Lung (tissue), 12 donors: Measurements from ENCODE around the gene USP6. TPM values are rescaled to one million over a fixed set of nuclear protein-coding genes. Genes with fewer than 3 reads are reported as not detected.
A peak's percentile ranks its signal among the peaks of the same experiment; 100 is the strongest.

Experiments
- ATAC-seq: fragments of 200-7000 bp; cut with Tn5 transposase; one replicate; pipeline ENCODE4 v1.9.1; 2020; ENCODE audit warnings: moderate number of reproducible peaks; ENCODE audit not compliant: insufficient read depth, low FRiP score
- DNase-seq, 3 donors: peaks; one replicate each; pipeline ENCODE4 v3.0.0-alpha.2; 2013 to 2017
- H3K27ac ChIP-seq, 2 donors: one replicate each; pipeline ENCODE4 v1.5.1; 2013; ENCODE audit warnings: mild to moderate bottlenecking in 2 of 2, moderate library complexity in 2 of 2, control low read depth in 1 of 2, inconsistent platforms in 1 of 2, low read depth in 1 of 2, low read length in 1 of 2
- H3K27me3 ChIP-seq, 3 donors: one replicate each; pipeline ENCODE4 v1.5.1; 2013; ENCODE audit warnings: low read length in 2 of 3; ENCODE audit not compliant: control insufficient read depth in 3 of 3, insufficient read depth in 3 of 3
- H3K36me3 ChIP-seq, 4 donors: one replicate each; pipeline ENCODE4 v1.5.1; 2013; ENCODE audit warnings: low read length in 4 of 4, mild to moderate bottlenecking in 1 of 4, moderate library complexity in 1 of 4; ENCODE audit not compliant: control insufficient read depth in 4 of 4, insufficient read depth in 4 of 4
- H3K4me1 ChIP-seq, 5 donors: one replicate each; pipeline ENCODE4 v1.5.1; 2013; ENCODE audit warnings: low read length in 5 of 5, mild to moderate bottlenecking in 2 of 5, moderate library complexity in 1 of 5; ENCODE audit not compliant: control insufficient read depth in 5 of 5, insufficient read depth in 5 of 5
- H3K4me3 ChIP-seq: one replicate; pipeline ENCODE4 v1.5.1; 2013; ENCODE audit warnings: mild to moderate bottlenecking, control low read depth, moderate library complexity
- H3K9ac ChIP-seq, 2 donors: one replicate each; pipeline ENCODE4 v1.5.1; 2013; ENCODE audit warnings: low read length in 2 of 2, control low read depth in 1 of 2; ENCODE audit not compliant: insufficient read depth in 1 of 2
- H3K9me3 ChIP-seq, 4 donors: one replicate each; pipeline ENCODE4 v1.5.1; 2013; ENCODE audit warnings: low read length in 3 of 4, mild to moderate bottlenecking in 1 of 4, moderate library complexity in 1 of 4; ENCODE audit not compliant: control insufficient read depth in 4 of 4, insufficient read depth in 3 of 4
- CTCF ChIP-seq: IDR thresholded peaks from 2 replicates; pipeline ENCODE4 v1.5.1; 2012; ENCODE audit warnings: mild to moderate bottlenecking; ENCODE audit errors: control extremely low read depth, extremely low read depth
- WGBS, 2 donors: extraction: QIAGEN DNeasy Blood & Tissue Kit; methylation state at CpG; one replicate each; pipeline ENCODE4 v1.1.7; 2013; 5-methylcytosine and 5-hydroxymethylcytosine counted together
- polyA plus RNA-seq, 2 donors: library from polyadenylated mRNA; stranded (reverse); fragments of 200-250 nt; gene quantifications; one replicate each; pipeline ENCODE4 v1.2.1, GENCODE V29; 2013
- total RNA-seq, 2 donors: library from RNA; depleted of rRNA in 1 of 2; stranded (reverse); fragments of >200 nt in 1 of 2; gene quantifications; one replicate each; pipeline ENCODE4 v1.2.1, GENCODE V29; 2014 to 2021
- donor health status: control.
- donor health status: control.
- donor health status: Bipolar disorder and iron deficiency.
- donor health status: healthy.
- donor health status: DM: yes; HTN: yes; CAD: no.

Gene USP6
- total and polyA plus RNA-seq, 4 donors = 0.05 to 0.46 (median 0.21) TPM

GRCh38 chr17:5184288-5184687, 68.5 kb downstream of the USP6 start:
- H3K27me3 ChIP-seq = no peaks in the 10 kb centered on the region
- WGBS, 2 donors = 93 to 96% methylated on average over 2 of the region's 2 CpGs
- ATAC-seq (no peak), DNase-seq (no peak)
- H3K36me3 ChIP-seq = peaks cover 1 to 37% (median 19%) of the 10 kb centered on the region in 4 donors
- H3K27ac ChIP-seq = no peak overlapping the region
- no peak for TF ChIP-seq CTCF
- no peaks in the 10 kb centered on the region for H3K4me1 ChIP-seq
- no peak overlapping the region for H3K4me3 ChIP-seq
- peaks cover 26 to 60% (median 38%) of the 10 kb centered on the region in 4 donors for H3K9me3 ChIP-seq
- no peak overlapping the region for H3K9ac ChIP-seq

GRCh38 chr17:5191541-5192417, 75.9 kb downstream of the USP6 start, which contains the start of gene ZNF594:
ZNF594 (minus strand) TSS chr17:5191868; CDS start chr17:5184256, 7,612 bp downstream.
- no peaks in the 10 kb centered on the region for H3K27me3 ChIP-seq
- 2 to 3% methylated on average over 69 to 82 of the region's 82 CpGs for WGBS, 2 donors
- peak; percentile 99 for ATAC-seq
- H3K36me3 ChIP-seq = peaks cover 3 to 24% (median 11%) of the 10 kb centered on the region in 4 donors
- peaks cover 0 to 15% (median 7%) of the 10 kb centered on the region in 4 donors for H3K9me3 ChIP-seq
- DNase-seq = peak; percentile 96 to 99 (median 98)
- H3K27ac ChIP-seq = peak within 1 kb of the TSS; percentile 52 to 83
- H3K9ac ChIP-seq = peak within 1 kb of the TSS; percentile 65 to 85
- peak within 1 kb of the TSS; percentile 64 for H3K4me3 ChIP-seq
- peaks cover 0 to 12% (median 5%) of the 10 kb centered on the region in 5 donors for H3K4me1 ChIP-seq
- TF ChIP-seq CTCF = peak; percentile 59

- H3K9me3 ChIP-seq = peaks cover 0 to 8% (median 1%) of the 10 kb centered on the region in 4 donors
- no peak for DNase-seq
- H3K36me3 ChIP-seq = peaks cover 0 to 15% (median 6%) of the 10 kb centered on the region in 4 donors
- no peaks in the 10 kb centered on the region for H3K27me3 ChIP-seq
- H3K4me3 ChIP-seq = no peak overlapping the region
- WGBS, 2 donors = 88 to 95% methylated on average over 2 of the region's 2 CpGs
- no peak for ATAC-seq
- no peak overlapping the region for H3K27ac ChIP-seq
- no peak overlapping the region for H3K9ac ChIP-seq
- peaks cover 0 to 12% (median 5%) of the 10 kb centered on the region in 5 donors for H3K4me1 ChIP-seq
- no peak for TF ChIP-seq CTCF
Observed at GRCh38 chr17:5194346-5194745, 78.5 kb downstream of the USP6 start.
